NCI-H345 treated with DMSO at 0.1 percent for 48 hours (cell line): ENCODE results near the gene KCNQ1.

Experiments
- DNase-seq: peaks from one replicate; lab custom pipeline; 2025; ENCODE audit not compliant: unreplicated experiment; lab: John Stamatoyannopoulos, UW

The KCNQ1 gene

DNA sequence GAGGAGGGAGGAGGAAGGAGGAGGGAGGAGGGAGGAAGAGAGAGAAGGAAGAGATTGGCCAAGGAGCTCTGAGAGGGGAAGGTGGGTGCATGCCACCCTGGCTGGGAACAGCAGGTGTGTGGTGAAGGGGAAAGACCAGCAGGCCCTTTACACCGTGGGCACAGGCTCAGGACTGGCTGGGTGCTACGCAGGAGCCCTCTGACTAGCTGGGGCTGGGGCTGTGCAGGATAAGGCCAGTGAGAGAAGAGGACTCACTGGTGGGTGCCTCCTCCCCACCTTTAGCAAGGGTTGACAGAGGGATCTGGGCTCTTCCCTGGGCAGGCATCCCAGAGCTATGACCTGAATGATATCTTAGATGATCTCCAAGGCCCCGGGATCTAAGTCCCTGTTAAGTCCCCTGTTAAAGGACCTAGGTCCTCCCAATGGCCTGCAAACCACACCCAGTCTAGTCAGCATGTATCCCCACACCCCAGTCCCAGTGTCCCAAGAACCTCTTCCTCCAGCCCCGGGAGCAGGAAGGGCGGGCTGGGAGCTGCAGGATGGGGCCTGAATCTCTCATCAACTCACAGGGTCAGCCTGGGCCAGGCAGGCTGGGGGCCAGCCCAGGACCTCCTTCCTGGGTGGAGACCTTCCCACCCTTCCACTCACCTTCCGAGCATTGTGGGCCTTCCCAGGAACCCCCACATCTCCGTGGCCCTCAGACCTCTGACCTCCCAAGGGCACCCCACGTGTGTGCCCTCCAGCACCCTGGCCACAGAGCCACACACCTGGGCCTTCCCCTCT lies 385.4 kb downstream of the KCNQ1 start:
- DNase-seq = no peak

DNA sequence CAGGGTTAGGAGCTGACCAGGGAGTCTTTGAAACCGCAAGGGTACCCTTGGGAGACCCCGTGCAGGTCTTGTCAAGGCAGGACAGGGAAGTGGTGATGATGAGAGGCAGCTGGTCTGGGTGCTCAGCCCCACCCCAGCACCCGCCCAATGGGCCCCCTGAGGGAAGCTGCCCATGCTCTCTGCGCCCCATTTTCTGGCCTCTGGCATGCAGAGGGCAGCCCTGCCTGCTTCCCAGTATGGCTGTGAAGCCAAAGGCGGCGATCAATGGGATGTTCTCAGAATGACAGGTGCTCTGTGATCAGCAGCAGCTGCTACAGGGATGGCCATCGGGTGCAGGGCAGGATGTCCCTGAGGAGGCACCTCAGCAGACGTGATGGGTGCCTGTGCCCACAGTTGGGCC lies 386.1 kb downstream of the KCNQ1 start:
- DNase-seq = no peak

DNA sequence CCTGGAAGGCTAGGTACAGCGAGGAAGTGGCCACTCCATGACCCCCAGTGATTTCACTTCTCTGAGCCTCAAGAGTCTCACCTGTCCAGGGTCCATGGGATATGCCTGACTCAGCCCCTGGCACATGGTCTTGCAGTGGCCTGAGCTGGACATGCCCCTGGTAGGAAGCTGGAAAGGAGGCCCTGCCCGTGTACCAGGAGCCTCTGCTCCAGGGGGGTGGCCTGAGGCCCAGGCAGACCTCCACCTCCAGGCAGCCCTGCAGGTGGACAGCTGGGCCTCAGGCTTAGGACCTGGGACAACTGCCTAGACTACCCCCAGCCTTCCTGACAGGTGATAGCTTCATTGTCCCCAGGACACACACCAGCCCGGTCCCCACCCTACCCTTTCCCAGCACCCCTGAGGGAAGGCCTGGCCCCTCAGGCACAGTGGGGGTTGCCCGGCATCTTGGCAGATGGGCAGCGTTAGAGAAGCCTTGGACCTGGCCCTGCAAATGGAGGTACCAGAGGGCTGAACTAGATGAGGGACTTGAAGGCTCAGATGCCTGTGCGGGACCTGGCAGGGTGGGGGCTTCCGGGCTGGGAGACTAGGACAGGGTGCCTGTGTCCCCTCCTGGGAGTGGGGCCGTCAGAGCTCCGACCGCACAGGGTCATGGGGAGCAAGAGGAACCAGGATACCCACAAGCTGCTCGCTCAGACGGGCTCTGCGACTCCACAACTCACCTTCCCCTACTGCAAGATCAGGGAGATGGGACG lies 387.1 kb downstream of the KCNQ1 start:
- DNase-seq = no peak

DNA sequence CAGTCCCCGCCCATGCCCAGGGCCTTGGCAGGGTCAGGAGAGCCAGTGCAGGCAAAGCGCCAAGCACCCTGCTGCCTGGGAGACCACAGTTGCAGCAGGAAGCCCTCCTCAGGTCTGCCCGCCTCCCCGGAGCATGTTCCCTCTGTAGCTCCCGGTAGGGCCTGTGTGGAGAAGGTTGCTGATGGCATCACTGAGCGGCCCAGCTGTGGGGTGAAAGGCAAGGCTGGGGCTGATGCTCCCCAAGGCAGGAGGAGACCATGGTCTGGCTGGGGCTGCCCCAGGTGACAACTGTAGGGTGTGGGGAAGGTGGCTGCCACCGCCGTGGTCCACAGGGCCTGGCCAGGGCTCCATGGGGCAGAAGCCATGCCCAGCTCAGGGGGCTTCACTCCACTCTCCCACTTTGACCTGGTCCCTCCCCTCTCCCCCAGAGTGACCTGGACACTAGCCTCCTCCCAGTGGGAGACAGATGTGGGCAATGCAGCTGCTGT lies 387.8 kb downstream of the KCNQ1 start:
- no peak for DNase-seq

- DNase-seq = no peak
Measured at GRCh38 chr11:2833051-2833715, 388.4 kb downstream of the KCNQ1 start.

DNA sequence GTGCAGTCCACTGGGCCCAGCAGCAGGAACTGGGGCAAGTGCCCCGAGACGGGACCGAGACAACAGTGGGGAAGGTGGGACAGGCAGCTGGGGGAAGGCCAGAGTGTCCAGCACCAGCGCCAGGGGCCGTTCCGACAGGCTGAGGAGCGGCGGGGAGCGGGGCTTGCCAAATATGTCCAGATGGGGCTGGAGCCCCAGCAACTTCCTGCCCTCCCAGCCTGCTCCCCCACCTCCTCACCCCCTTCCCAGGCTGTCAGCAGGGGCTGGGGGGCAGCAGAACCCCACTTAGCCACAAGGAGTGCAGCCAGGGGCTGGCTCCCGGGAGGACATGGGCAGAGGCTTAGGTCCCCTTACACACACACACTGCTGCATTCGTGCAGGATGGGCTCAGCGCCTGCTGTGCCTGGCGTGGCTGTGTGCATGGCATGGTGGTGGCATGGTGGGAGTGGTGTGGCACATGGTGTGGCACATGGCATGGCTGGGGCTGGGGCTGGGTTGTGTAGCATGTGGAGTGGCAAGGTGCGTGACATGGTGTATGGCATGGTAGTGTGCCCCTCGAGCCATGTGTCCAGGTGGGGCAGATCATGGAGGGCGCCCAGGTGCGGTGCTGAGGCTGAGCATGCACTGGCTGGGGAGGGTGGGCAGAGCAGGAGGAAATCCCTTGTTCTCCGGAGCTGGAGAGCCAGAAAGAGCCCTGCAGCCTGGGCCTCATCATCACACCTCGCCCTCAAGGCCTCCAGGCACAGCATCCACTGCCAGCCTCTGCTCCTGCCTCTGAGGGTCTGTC lies 389.1 kb downstream of the KCNQ1 start:
- DNase-seq = no peak

DNA sequence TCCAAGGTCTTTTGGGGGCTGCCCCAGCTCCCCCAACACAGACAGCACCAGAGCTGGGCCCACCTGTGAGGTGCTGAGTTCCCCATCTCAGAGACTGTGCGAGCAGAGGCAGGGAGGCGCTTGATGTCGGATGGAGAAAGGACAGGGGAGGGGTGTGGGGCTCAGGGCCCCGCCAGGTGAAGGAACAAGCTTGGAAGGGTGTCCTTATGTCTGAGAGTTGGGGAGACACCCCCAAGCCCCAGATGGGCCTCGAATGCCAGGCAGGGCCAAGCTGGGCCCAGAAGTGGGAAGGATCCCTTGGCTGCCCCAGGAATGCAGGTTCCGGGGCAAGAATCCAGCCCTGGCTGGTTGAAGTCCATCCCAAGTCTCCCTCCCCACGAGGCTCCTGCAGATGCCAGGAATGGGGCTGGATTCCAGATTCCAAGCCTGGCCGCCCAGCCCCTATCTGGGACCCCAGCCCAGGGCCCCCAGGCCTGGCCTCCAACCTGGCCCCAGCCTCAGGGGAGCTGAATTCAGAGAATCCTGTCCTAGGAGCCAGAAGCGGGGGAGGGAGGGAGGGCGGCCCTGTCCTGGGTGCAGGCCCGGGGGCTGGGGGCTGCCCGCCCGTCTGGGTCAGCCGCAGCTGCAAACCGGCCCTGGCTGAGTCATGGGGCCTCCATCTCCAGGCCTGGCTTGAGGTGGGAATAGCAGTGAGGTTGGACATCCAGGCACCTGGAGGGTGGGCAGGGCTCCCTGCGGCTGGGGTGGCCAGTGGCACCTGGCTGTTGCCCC lies 389.9 kb downstream of the KCNQ1 start:
- no peak for DNase-seq

GRCh38 chr11:2835296-2835695 lies 390.5 kb downstream of the KCNQ1 start:
- DNase-seq = no peak

GRCh38 chr11:2835751-2836150 lies 390.9 kb downstream of the KCNQ1 start:
- DNase-seq = no peak

GRCh38 chr11:2836315-2837095 lies 391.7 kb downstream of the KCNQ1 start:
- DNase-seq = no peak

DNA sequence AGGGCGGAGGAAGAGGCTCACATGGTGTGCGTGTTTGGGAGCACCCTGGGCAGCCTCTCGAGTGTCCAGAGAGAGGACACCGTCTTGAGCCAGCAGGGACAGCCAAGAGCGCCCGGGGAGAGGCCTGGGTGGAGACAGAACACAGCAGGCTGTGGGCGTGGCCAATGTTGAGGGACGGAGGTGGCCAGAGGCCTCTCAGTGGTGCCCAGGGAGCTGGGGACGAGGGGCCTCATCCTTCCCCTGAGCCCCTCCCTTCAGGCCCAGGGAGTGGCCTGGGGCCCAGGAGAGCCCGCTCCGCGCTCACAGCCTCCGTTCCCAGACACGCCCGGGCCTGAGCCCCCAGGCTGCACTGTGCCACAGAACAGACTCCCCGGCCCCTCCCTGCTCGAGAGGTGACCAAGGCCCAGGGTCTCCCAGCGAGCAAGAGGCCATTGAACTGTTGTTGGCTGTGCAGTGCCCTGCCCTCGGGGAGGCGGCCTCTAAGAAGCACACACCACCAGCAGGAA lies 392.3 kb downstream of the KCNQ1 start:
- DNase-seq = no peak

- DNase-seq = no peak
Measured at GRCh38 chr11:2837651-2838050, 392.8 kb downstream of the KCNQ1 start.

DNA sequence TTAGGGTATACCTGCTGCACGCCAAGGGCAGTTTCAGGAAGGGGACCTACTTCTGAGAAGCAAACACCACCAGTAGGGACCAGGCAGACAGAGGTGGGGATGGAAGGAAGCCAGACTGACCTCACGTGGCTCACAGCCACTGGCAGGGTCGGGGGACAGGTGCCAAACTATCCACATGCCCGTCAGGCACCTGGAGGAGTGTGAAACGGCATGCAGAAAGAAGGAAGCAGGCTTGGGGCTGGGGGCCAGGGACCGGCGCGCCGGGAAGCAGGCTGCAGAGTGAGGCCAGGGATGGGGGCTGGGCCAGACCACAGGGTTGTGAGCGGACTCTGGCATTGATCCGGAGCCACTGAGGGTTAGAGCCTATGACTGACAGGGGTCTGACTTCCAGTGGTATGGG lies 393.3 kb downstream of the KCNQ1 start:
- DNase-seq = no peak

GRCh38 chr11:2838676-2839294 lies 394.0 kb downstream of the KCNQ1 start:
- no peak for DNase-seq

- DNase-seq = no peak
Measured at GRCh38 chr11:2839395-2839943, 394.7 kb downstream of the KCNQ1 start.

DNA sequence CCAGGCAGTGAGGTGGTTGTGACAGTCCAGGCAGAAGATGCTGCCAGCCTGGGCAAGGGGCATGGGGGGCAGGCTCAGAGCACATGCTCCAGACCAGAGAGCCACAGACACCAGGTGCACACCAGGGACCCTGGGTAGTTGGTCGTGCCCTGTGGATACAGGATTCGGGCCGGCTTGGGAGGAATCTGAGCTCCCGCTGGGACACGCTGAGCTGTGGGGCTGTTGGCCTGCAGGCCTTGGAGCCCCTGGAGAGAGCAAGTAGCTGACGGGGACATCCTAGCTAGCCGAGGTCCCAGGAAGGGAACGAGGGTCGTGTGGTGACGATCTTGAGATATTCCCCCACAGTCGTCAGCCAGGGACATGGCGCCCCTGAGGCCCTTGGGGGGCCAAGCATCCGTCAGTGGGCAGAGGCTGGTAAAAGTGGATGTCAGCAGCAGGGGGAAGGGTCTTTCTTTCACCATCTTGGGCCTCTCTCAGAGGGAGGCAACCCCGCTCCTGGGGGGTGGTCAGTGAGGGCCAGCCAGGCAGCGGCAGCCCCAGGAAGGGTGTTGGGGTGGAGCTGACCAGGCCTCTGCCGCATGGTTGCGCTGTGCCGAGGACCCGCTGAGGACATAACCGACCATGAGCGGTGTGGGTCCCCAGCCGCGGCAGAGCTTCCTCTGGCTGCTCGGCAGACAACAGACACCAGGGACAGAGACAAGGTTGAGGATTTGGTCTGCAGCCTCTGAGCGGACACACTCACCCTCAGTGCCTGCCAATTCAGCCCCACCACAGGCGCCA lies 396.8 kb downstream of the KCNQ1 start:
- DNase-seq = no peak

- DNase-seq = no peak
Measured at GRCh38 chr11:2842876-2843275, 398.1 kb downstream of the KCNQ1 start.

DNA sequence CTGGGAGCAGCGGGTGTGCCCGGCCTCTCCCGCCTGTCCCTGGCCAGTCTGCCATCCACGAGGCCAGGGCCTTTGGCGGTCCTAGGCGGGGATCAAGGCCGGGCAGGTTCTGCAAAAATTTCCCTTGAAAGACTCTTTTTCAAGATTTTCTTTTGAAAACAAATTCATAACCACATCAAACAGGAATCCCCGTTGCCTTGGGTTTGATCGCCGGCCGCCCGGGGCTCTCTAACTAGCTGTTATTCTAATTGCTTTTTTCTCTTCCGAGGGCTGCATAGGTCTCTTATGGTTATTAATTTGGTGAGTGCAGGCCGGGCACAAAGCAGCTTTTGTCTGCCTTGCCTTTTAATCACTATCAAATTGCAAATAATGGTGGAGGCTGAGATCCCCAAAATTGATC lies 398.7 kb downstream of the KCNQ1 start:
- DNase-seq = no peak
